IMR-90 (cell line): Measurements from ENCODE around the gene TTC39B. TPM values are rescaled to one million over a fixed set of nuclear protein-coding genes. Genes with fewer than 3 reads are reported as not detected.
"Not testable (repeated sequence)": the region's sequence is repeated elsewhere in the genome, so short reads cannot be mapped to it uniquely, and the experiment has no call there.

ENCODE experiments used
- ATAC-seq: fragments of 200-7000 bp; cut with Tn5 transposase; 2 replicates; pipeline ENCODE4 v1.9.1; 2020; ENCODE audit warnings: low read depth, mild to moderate bottlenecking, moderate library complexity
- BruUV-seq: library from RNA; stranded (reverse); fragments of 400-500 nt; replicated peaks from 2 replicates; lab custom pipeline; 2021; lab: Mats Ljungman, UMichigan
- CTCF ChIA-PET: fragments of 300-600 bp; formaldehyde crosslinking; extraction: SDS; loops from one replicate; lab custom pipeline; 2021; ENCODE audit warnings: antibody characterized with exemption; lab: Yijun Ruan, JAX
- POLR2A ChIA-PET: fragments of 300-600 bp; sonication (Branson Sonifier 250); formaldehyde crosslinking; loops from one replicate; lab custom pipeline; 2022; ENCODE audit warnings: antibody characterized with exemption; ENCODE audit not compliant: unreplicated experiment; lab: Charles Lee
- DNase-seq: peaks from one replicate; pipeline ENCODE4 v3.0.0; 2013
- H2AFZ ChIP-seq: replicated peaks from 2 replicates; pipeline ENCODE3; 2013; ENCODE audit warnings: low read length, mild to moderate bottlenecking; ENCODE audit not compliant: poor library complexity
- H2AK5ac ChIP-seq: 2 replicates; pipeline ENCODE4 v1.6.1; 2013; ENCODE audit warnings: low read depth, low read length, inconsistent platforms
- H2AK9ac ChIP-seq: replicated peaks from 2 replicates; pipeline ENCODE3; 2013; ENCODE audit warnings: mild to moderate bottlenecking, low read depth, low read length, moderate library complexity; ENCODE audit not compliant: poor library complexity
- H2BK120ac ChIP-seq: 2 replicates; pipeline ENCODE4 v1.6.1; 2013; ENCODE audit warnings: low read depth, low read length, inconsistent platforms
- H2BK15ac ChIP-seq: 3 replicates; pipeline ENCODE4 v1.6.1; 2013; ENCODE audit warnings: low read depth, low read length, inconsistent platforms
- H2BK20ac ChIP-seq: 2 replicates; pipeline ENCODE4 v1.6.1; 2013; ENCODE audit warnings: low read depth, mild to moderate bottlenecking, inconsistent platforms, low read length, moderate library complexity
- H2BK5ac ChIP-seq: 2 replicates; pipeline ENCODE4 v1.6.1; 2013; ENCODE audit warnings: mild to moderate bottlenecking, low read depth, low read length, inconsistent platforms; ENCODE audit not compliant: poor library complexity, severe bottlenecking
- H3K14ac ChIP-seq: replicated peaks from 2 replicates; pipeline ENCODE4 v1.6.1; 2013; ENCODE audit warnings: low read depth, low read length, inconsistent platforms
- H3K18ac ChIP-seq: 2 replicates; pipeline ENCODE4 v1.6.1; 2013; ENCODE audit warnings: low read depth, low read length, control low read depth
- H3K23ac ChIP-seq: 2 replicates; pipeline ENCODE4 v1.6.1; 2013; ENCODE audit warnings: low read depth, low read length, inconsistent platforms
- H3K27ac ChIP-seq: 2 replicates; pipeline ENCODE4 v1.5.1; 2013; ENCODE audit warnings: mild to moderate bottlenecking, control low read depth, low read length; ENCODE audit not compliant: insufficient read depth
- H3K27me3 ChIP-seq: 2 replicates; pipeline ENCODE4 v1.6.1; 2013; ENCODE audit warnings: low read length; ENCODE audit not compliant: control insufficient read depth, insufficient read depth
- H3K36me3 ChIP-seq: 2 replicates; pipeline ENCODE4 v1.6.1; 2013; ENCODE audit warnings: low read length, mixed read lengths; ENCODE audit not compliant: control insufficient read depth, insufficient read depth
- H3K4ac ChIP-seq: 2 replicates; pipeline ENCODE4 v1.6.1; 2013; ENCODE audit warnings: low read depth, low read length, inconsistent platforms
- H3K4me1 ChIP-seq: 2 replicates; pipeline ENCODE4 v1.6.1; 2013; ENCODE audit warnings: low read length, mixed read lengths; ENCODE audit not compliant: control insufficient read depth, insufficient read depth
- H3K4me2 ChIP-seq: 2 replicates; pipeline ENCODE4 v1.6.1; 2013; ENCODE audit warnings: low read depth, mild to moderate bottlenecking, control low read depth, low read length, moderate library complexity
- H3K4me3 ChIP-seq: 2 replicates; pipeline ENCODE4 v1.5.1; 2013; ENCODE audit warnings: low read depth, mild to moderate bottlenecking, control low read depth, low read length, moderate library complexity; ENCODE audit not compliant: insufficient read depth
- H3K56ac ChIP-seq: 2 replicates; pipeline ENCODE4 v1.6.1; 2013; ENCODE audit warnings: low read length, inconsistent platforms; ENCODE audit not compliant: insufficient read depth; ENCODE audit errors: extremely low read depth
- H3K79me1 ChIP-seq, 2 experiments: 2 replicates each; pipeline ENCODE4 v1.6.1; 2013; ENCODE audit warnings: low read length in 2 of 2, inconsistent platforms in 1 of 2, low read depth in 1 of 2
- H3K9ac ChIP-seq: 2 replicates; pipeline ENCODE4 v1.6.1; 2013; ENCODE audit warnings: low read depth, low read length, control low read depth
- H3K9me1 ChIP-seq: 2 replicates; pipeline ENCODE4 v1.6.1; 2013; ENCODE audit warnings: low read length, inconsistent platforms; ENCODE audit not compliant: insufficient read depth
- H3K9me3 ChIP-seq: 2 replicates; pipeline ENCODE4 v1.6.1; 2013; ENCODE audit warnings: low read length; ENCODE audit not compliant: control insufficient read depth, insufficient read depth
- H4K20me1 ChIP-seq: 2 replicates; pipeline ENCODE4 v1.6.1; 2013; ENCODE audit warnings: low read length, inconsistent platforms; ENCODE audit not compliant: insufficient read depth
- H4K5ac ChIP-seq: 2 replicates; pipeline ENCODE4 v1.6.1; 2013; ENCODE audit warnings: mild to moderate bottlenecking, low read depth, low read length, control low read depth
- H4K8ac ChIP-seq, 2 experiments: 2 replicates each; pipeline ENCODE4 v1.6.1; 2013; ENCODE audit warnings: low read depth in 2 of 2, low read length in 2 of 2, control low read depth in 1 of 2, inconsistent platforms in 1 of 2
- H4K91ac ChIP-seq: 2 replicates; pipeline ENCODE4 v1.6.1; 2013; ENCODE audit warnings: low read depth, low read length, inconsistent platforms; ENCODE audit not compliant: insufficient read depth
- BHLHE40 ChIP-seq: fragments of 150-350 bp; IDR thresholded peaks from 2 replicates; pipeline ENCODE4 v1.6.1; 2016; ENCODE audit warnings: mild to moderate bottlenecking, low read depth, low read length
- CEBPB ChIP-seq: IDR thresholded peaks from 2 replicates; pipeline ENCODE4 v1.6.1; 2012; ENCODE audit warnings: low read depth, low read length, improper control_type of control experiment
- MXI1 ChIP-seq: IDR thresholded peaks from 2 replicates; pipeline ENCODE4 v1.6.1; 2012; ENCODE audit warnings: low read depth, mild to moderate bottlenecking, low read length, moderate library complexity, borderline replicate concordance
- RFX5 ChIP-seq: IDR thresholded peaks from 2 replicates; pipeline ENCODE4 v1.8.0; 2012; ENCODE audit warnings: low read depth, mild to moderate bottlenecking, low read length, moderate library complexity
- SMC3 ChIP-seq: fragments of 150-350 bp; IDR thresholded peaks from 2 replicates; pipeline ENCODE4 v1.6.1; 2016; ENCODE audit warnings: low read depth, mild to moderate bottlenecking, antibody characterized with exemption, low read length, moderate library complexity
- WGBS, 2 experiments: methylation state at CpG; one replicate each; pipeline versions ENCODE4 v1.1.5 to v1.1.7; 2013; ENCODE audit warnings: missing lambda C conversion rate in 2 of 2; ENCODE audit not compliant: insufficient read length in 1 of 2; ENCODE audit errors: extremely low coverage in 2 of 2; 5-methylcytosine and 5-hydroxymethylcytosine counted together
- dilution Hi-C: fragments of 300-500 bp; cut with HindIII; formaldehyde crosslinking; loops from one replicate; pipeline ENCODE4 v1.14.3; 2018; ENCODE audit warnings: low sequenced_read_pairs; ENCODE audit not compliant: unreplicated experiment
- in situ Hi-C: fragments of 300-500 bp; cut with MboI; formaldehyde crosslinking; loops from 3 replicates; pipeline ENCODE4 v1.14.3; 2019; ENCODE audit warnings: low sequenced_read_pairs, inconsistent platforms, mixed read lengths
- intact Hi-C: fragments of 100-400 bp; cut with micrococcal nuclease; formaldehyde crosslinking; loops from 2 replicates; pipeline ENCODE4 v1.10.0; 2022
- polyA plus RNA-seq, 3 experiments: library from polyadenylated mRNA; depleted of rRNA; stranded (reverse); fragments of >200 nt; gene quantifications; 2 replicates each; pipeline ENCODE4 v1.2.3, GENCODE V29; 2012; ENCODE audit warnings: low replicate concordance in 1 of 3
- total RNA-seq: library from RNA; depleted of rRNA; stranded (reverse); fragments of >200 nt; gene quantifications from 2 replicates; pipeline ENCODE4 v1.2.3, GENCODE V29; 2012
- TF ChIP-seq, protein P1 (sequence below): fragments of 150-350 bp; IDR thresholded peaks from 2 replicates; pipeline ENCODE4 v1.6.1; 2016; ENCODE audit warnings: low read depth, mild to moderate bottlenecking, low read length, moderate library complexity, borderline replicate concordance

Gene TTC39B
- total and polyA plus RNA-seq, 2 of the 4 experiments (the other 2 are of a cell fraction) = 2.5 to 12.2 TPM

DNA sequence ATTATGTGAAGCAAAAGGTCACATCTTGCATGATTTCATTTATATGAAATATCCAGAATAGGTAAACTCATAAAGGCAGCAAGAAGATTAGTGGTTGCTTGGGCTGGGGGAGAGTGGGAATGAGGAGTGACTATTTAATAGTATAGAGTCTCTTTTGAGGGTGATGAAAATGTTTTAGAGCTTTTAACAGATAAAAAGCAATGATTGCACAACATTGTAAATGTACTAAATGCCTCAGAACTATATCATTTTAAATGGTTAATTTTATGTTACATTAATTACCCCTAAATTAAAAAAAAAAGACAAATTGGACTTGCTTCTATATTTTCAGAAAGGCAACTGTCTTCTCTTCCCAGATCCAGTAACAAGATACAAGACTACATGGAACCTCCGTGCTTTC is 21.9 kb upstream of the TTC39B start:
- Histone ChIP-seq H2AFZ (no peak overlapping the region), H4K8ac (no peak overlapping the region), H2BK120ac (no peak overlapping the region), H2AK9ac (no peak overlapping the region), H2AK5ac (no peak overlapping the region), H3K56ac (no peak overlapping the region), H3K27me3 (peaks cover 2% of the 10 kb centered on the region; the same call in 1 of the 2 replicates), H3K23ac (no peak overlapping the region), H3K14ac (no peak overlapping the region), H3K4me2 (no peak overlapping the region), H3K36me3 (no peaks in the 10 kb centered on the region), H3K9me1 (no peaks in the 10 kb centered on the region), H2BK15ac (no peak overlapping the region), H3K4me1 (no peaks in the 10 kb centered on the region), H3K4me3 (no peak overlapping the region), H2BK20ac (no peak overlapping the region), H4K20me1 (no peaks in the 10 kb centered on the region), H3K9ac (no peak overlapping the region), H3K4ac (no peak overlapping the region), H3K79me1 (no peaks in the 10 kb centered on the region), H4K5ac (no peak overlapping the region), H4K91ac (no peak overlapping the region), H3K18ac (no peak overlapping the region), H2BK5ac (no peak overlapping the region), H3K27ac (no peak overlapping the region), H3K9me3 (no peaks in the 10 kb centered on the region; the same call in 1 of the 2 replicates)
- peak; percentile 63; the same call in 1 of the 2 replicates for TF ChIP-seq CEBPB
- no peak for TF ChIP-seq MXI1
- TF ChIP-seq, protein P1, sequence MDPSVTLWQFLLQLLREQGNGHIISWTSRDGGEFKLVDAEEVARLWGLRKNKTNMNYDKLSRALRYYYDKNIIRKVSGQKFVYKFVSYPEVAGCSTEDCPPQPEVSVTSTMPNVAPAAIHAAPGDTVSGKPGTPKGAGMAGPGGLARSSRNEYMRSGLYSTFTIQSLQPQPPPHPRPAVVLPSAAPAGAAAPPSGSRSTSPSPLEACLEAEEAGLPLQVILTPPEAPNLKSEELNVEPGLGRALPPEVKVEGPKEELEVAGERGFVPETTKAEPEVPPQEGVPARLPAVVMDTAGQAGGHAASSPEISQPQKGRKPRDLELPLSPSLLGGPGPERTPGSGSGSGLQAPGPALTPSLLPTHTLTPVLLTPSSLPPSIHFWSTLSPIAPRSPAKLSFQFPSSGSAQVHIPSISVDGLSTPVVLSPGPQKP = no peak
- TF ChIP-seq BHLHE40 = no peak
- TF ChIP-seq SMC3 = no peak
- TF ChIP-seq RFX5 = no peak
- in situ Hi-C loops = no loop called here
- ChIA-PET POLR2A (interaction anchor here (1.0 kb wide), 1 partner anchor 21 kb away, joined by 3 read pairs; no protein-coding TSS in a partner anchor), CTCF (no interaction called here)
- dilution Hi-C loops = no loop called here
- intact Hi-C loops = no loop called here
- no CpG with 5 or more reads among the region's 1 CpG for WGBS, 2 experiments
- ATAC-seq (no peak), DNase-seq (no peak)
- BruUV-seq = no TSS peak

DNA sequence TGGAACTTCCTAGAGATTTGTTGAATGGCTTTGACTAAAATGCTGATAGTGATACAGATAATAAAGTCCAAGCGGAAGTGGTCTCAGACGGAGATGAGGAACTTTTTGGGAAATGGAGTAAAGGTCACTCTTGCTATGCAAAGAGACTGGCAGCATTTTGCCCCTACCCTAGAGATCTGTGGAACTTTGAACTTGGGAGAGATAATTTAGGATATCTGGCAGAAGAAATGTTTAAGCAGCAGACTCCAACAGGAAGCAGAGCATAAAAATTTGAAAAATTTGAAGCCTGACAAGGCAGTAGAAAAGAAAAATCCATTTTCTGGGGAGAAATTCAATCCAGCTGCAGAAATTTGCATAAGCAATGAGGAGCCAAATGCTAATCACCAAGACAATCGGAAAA is 15.7 kb upstream of the TTC39B start:
- POLR2A ChIA-PET, H3K27me3 ChIP-seq, intact Hi-C loops, H3K4me1 ChIP-seq, H2BK15ac ChIP-seq, H3K36me3 ChIP-seq, H3K9me3 ChIP-seq, DNase-seq, H3K4me2 ChIP-seq, H3K4ac ChIP-seq, H3K56ac ChIP-seq, H2AK9ac ChIP-seq, CTCF ChIA-PET, H3K27ac ChIP-seq, ATAC-seq, H3K23ac ChIP-seq, dilution Hi-C loops, H4K5ac ChIP-seq, H2AK5ac ChIP-seq, H3K9ac ChIP-seq, H4K8ac ChIP-seq, in situ Hi-C loops, BruUV-seq, H4K20me1 ChIP-seq, H3K18ac ChIP-seq, H2BK20ac ChIP-seq, H3K14ac ChIP-seq, H2BK120ac ChIP-seq, H2BK5ac ChIP-seq, H3K79me1 ChIP-seq, H4K91ac ChIP-seq, H2AFZ ChIP-seq, H3K9me1 ChIP-seq, H3K4me3 ChIP-seq: not testable (repeated sequence)
- WGBS, 2 experiments = 100% methylated on average over 2 of the region's 3 CpGs; no CpG with 5 or more reads in 1 of the 2 experiments
